Measurements from ENCODE around the gene PDZD2.

DNA sequence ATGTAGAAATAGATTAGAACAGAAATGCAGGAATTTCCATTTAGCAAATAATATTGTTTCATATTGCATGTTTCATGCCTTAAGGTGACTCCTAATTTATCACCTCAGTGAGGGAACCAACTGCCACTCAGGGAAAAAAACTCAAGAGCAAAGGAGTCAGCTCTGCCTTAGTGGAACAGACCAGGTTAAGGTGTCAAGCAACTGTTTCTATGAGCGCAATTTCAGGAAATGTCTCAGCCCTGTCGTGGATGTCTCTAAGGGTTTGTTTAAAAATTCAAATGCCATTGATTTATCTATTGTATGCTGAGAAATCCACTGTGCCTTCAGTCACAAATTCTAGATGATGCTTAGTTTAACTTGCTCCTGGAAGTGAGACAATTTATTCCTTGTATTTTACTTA, 34.7 kb upstream of the PDZD2 start:
- TF ChIP-seq, protein P1, sequence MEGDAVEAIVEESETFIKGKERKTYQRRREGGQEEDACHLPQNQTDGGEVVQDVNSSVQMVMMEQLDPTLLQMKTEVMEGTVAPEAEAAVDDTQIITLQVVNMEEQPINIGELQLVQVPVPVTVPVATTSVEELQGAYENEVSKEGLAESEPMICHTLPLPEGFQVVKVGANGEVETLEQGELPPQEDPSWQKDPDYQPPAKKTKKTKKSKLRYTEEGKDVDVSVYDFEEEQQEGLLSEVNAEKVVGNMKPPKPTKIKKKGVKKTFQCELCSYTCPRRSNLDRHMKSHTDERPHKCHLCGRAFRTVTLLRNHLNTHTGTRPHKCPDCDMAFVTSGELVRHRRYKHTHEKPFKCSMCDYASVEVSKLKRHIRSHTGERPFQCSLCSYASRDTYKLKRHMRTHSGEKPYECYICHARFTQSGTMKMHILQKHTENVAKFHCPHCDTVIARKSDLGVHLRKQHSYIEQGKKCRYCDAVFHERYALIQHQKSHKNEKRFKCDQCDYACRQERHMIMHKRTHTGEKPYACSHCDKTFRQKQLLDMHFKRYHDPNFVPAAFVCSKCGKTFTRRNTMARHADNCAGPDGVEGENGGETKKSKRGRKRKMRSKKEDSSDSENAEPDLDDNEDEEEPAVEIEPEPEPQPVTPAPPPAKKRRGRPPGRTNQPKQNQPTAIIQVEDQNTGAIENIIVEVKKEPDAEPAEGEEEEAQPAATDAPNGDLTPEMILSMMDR (IDR thresholded peaks at IDR 0.05; ENCODE audit: poor library complexity) = no peak
- no peak for TF ChIP-seq EZH2phosphoT487 (IDR thresholded peaks at IDR 0.05; ENCODE audit: low read depth, severe bottlenecking, unreplicated experiment)
- TF ChIP-seq EZH2 (IDR thresholded peaks at IDR 0.05; ENCODE audit: borderline replicate concordance) = no peak

Measured in hepatocyte (in vitro differentiated cells).